GM13976 (cell line): Measurements from ENCODE around the gene IFNL4.

Source experiments
- DNase-seq: peaks from one replicate; pipeline ENCODE4 v3.0.0; 2012; ENCODE audit warnings: low spot score
- in situ Hi-C: fragments of 300-500 bp; cut with MboI; formaldehyde crosslinking; loops from one replicate; pipeline ENCODE4 v1.12.0; 2022; ENCODE audit warnings: low sequenced_read_pairs, mixed read lengths, inconsistent platforms; ENCODE audit not compliant: unreplicated experiment
- TF ChIP-seq, protein P1 (sequence below): IDR thresholded peaks from 2 replicates; pipeline ENCODE4 v1.5.1; 2012; ENCODE audit warnings: borderline replicate concordance, mild to moderate bottlenecking; ENCODE audit not compliant: insufficient read depth; ENCODE audit errors: extremely low read depth, missing control alignments, control extremely low read depth

The IFNL4 gene

DNA sequence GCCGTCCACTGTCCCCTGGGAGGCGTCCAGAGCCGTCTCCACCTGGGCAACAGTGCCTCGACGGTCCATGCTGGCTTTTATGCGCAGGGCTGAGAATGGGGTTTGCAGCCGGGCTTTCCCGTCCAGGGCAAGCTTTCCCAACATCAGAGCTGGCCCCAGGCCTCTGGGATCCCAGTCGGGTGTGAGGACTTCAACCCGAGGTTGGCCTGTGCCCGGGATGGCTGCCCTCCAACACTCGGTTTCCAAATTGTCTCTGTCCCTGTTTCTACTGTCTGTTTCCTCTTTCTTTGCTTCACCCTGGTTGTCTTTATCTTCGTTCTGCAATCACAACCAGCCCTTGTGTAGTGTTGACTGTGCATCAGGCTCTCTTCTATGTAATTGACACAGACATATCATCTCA is at the start of gene IFNL4:
Gene IFNL4 (minus strand): TSS at position 51 of the 400 bp plus-strand sequence.
- in situ Hi-C loops, result no loop called here
- DNase-seq, result no peak
- TF ChIP-seq, protein P1, sequence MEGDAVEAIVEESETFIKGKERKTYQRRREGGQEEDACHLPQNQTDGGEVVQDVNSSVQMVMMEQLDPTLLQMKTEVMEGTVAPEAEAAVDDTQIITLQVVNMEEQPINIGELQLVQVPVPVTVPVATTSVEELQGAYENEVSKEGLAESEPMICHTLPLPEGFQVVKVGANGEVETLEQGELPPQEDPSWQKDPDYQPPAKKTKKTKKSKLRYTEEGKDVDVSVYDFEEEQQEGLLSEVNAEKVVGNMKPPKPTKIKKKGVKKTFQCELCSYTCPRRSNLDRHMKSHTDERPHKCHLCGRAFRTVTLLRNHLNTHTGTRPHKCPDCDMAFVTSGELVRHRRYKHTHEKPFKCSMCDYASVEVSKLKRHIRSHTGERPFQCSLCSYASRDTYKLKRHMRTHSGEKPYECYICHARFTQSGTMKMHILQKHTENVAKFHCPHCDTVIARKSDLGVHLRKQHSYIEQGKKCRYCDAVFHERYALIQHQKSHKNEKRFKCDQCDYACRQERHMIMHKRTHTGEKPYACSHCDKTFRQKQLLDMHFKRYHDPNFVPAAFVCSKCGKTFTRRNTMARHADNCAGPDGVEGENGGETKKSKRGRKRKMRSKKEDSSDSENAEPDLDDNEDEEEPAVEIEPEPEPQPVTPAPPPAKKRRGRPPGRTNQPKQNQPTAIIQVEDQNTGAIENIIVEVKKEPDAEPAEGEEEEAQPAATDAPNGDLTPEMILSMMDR, result no peak

DNA sequence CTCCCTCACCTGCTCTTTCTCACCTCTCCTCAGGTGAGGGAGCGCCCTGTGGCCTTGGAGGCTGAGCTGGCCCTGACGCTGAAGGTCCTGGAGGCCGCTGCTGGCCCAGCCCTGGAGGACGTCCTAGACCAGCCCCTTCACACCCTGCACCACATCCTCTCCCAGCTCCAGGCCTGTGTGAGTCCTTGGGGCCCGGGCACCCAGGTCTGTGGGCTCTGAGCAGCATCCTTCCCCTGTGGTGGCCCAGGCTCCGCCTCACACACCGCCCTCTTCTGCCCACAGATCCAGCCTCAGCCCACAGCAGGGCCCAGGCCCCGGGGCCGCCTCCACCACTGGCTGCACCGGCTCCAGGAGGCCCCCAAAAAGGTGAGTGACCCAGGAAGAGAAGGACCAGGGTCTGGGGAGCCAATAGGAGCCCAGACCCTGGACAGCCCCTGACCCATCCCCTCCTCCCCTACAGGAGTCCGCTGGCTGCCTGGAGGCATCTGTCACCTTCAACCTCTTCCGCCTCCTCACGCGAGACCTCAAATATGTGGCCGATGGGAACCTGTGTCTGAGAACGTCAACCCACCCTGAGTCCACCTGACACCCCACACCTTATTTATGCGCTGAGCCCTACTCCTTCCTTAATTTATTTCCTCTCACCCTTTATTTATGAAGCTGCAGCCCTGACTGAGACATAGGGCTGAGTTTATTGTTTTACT is 49.4 kb upstream of the IFNL4 start:
- TF ChIP-seq, protein P1, result no peak
- in situ Hi-C loops, result no loop called here
- no peak for DNase-seq

DNA sequence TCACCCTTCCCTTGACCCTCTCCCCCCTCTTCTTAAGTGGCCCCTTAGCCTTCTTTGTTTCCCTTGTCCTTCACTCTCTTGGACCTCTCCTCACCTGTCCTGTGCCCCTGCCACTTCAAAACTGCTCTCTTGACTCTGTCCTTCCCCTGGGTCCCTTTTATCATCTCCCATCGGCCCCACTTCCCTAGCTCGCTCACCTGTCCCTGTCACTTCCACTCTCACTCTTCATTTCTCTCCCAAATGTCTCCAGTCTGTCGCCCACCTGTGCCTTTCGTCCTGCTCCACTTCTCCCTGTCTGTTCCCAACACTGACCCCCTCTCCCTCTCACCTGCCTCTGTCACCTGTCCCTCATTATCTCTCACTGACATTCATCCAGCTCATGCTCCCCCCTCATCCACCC is 48.2 kb upstream of the IFNL4 start:
- TF ChIP-seq, protein P1, result no peak
- no peak for DNase-seq
- in situ Hi-C loops, result no loop called here

DNA sequence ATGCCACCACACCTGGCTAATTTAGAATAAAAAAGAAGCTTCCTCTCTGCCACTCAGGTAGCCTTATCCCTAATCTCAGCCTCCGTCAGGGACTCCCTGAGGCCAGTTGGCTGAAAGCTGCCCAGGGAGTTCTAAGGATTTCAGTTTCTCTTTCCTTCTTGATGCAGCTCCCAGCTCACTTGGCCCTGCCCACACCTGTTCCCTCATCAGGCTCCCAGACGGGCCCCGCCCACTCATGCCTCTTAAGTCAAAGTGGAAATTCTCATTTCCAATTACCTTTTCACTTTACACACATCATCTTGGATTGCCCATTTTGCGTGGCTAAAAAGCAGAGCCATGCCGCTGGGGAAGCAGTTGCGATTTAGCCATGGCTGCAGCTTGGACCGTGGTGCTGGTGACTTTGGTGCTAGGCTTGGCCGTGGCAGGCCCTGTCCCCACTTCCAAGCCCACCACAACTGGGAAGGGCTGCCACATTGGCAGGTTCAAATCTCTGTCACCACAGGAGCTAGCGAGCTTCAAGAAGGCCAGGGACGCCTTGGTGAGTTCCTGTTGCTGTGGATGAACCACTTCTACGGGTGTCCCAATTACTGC is 47.5 kb upstream of the IFNL4 start, which contains the start of gene IFNL1:
Gene IFNL1 (plus strand): TSS at position 353 of the 591 bp plus-strand sequence. CDS start 15 bp downstream, at position 368.
- TF ChIP-seq, protein P1, result no peak
- in situ Hi-C loops, result no loop called here
- DNase-seq, result no peak

DNA sequence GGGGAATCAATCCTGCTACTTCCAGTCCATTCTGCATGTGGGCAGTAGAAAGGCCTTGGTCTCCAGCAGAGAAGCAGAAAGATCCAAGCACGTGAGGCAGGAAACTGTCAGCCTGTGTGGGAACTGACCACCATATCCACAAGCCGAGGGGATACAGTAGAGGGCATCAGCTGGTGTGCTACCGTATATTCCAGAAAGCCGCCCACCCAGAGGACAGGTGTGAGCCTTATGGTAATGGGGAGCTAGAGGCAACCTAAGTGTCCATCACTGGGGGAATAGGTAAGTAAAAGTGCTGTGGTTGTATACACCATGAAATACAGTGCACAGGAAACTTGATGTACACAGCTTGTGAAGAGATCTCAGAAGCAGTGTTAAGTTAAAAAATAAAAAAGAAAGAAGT is 44.7 kb upstream of the IFNL4 start:
- TF ChIP-seq, protein P1, result no peak
- in situ Hi-C loops, result no loop called here
- DNase-seq, result no peak

DNA sequence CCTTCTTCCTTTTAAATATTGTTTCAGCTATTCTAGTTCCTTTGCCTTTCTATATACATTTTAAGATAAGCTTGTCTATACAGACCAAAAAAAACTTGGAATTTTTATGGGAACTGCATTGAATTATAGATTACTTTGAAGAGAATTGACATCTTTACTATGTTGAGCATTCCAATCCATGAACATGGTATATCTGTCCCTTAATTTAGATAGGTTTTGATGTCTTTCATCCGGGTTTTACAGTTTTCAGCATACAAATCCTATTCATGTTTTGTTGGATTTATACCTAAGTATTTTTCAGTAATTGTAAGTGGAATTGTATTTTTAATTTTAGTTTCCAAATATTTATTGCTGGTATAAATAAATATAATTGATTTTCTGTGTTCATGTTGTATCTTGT is 35.4 kb upstream of the IFNL4 start:
- no peak for DNase-seq
- in situ Hi-C loops, result no loop called here
- TF ChIP-seq, protein P1, result no peak
